ENCODE data around the gene KDM3B. TPM values are rescaled to one million over a fixed set of nuclear protein-coding genes. Genes with fewer than 3 reads are reported as not detected.

Gene KDM3B
- total and polyA plus RNA-seq, 2 of the 8 experiments (the other 6 are each of a cell fraction or from before 2014, with no cell fraction given) = 27.1 to 78.1 TPM

DNA sequence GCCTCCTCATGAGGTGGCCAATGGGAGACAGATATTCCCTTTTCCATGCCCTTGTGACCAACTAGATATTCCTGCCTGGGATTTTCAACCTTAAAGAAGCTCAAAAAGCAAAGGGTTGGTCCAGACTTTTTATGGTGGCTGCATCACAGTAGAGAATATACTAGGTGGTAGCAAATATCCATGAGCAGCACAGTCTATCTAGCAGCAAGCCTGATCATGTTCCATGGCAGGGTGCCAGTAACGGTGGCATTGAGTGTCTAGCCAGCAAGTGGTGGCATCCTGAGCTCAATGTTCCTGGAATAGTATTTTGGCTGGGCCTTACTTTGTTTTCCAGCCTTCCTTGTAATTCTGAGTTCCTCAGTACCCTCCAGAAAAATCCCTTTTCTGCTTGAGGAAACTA is 46.7 kb upstream of the KDM3B start:
- Histone ChIP-seq H3K9ac (replicated peaks in 1 of 4; ENCODE audit: extremely low read depth in 1 of 4, low read depth in 3 of 4, low read length in 3 of 4) (no peak overlapping the region), H3K4me3 (ENCODE audit: extremely low read depth in 1 of 4, insufficient read depth in 2 of 4, low read depth in 3 of 4, low read length in 4 of 4) (no peak overlapping the region), H2AFZ (ENCODE audit: low read length) (no peak overlapping the region), H3K4me1 (replicated peaks in 1 of 4; ENCODE audit: control insufficient read depth in 3 of 4, insufficient read depth in 4 of 4, low read length in 3 of 4) (no peaks in the 10 kb centered on the region), H2BK120ac (replicated peaks; ENCODE audit: low read depth, low read length) (no peak overlapping the region), H3K14ac (ENCODE audit: insufficient read length) (no peak overlapping the region), H3K79me1 (ENCODE audit: low read depth, low read length) (no peaks in the 10 kb centered on the region), H3K4me2 (ENCODE audit: insufficient read depth in 1 of 2, low read depth in 2 of 2, low read length in 2 of 2) (no peak overlapping the region), H3K27me3 (replicated peaks in 1 of 4; ENCODE audit: control insufficient read depth in 3 of 4, extremely low read depth in 1 of 4, insufficient read depth in 3 of 4, low read length in 3 of 4) (no peaks in the 10 kb centered on the region), H3K23me2 (ENCODE audit: low read depth, low read length) (no peaks in the 10 kb centered on the region), H2BK12ac (ENCODE audit: low read depth, low read length) (no peak overlapping the region), H2BK20ac (ENCODE audit: low read length) (no peak overlapping the region), H3K36me3 (ENCODE audit: control insufficient read depth in 2 of 4, insufficient read depth in 4 of 4, low read length in 3 of 4) (no peaks in the 10 kb centered on the region; a peak in 1 of 8 replicates), H2AK5ac (ENCODE audit: low read depth, low read length) (no peak overlapping the region), H2BK5ac (ENCODE audit: low read depth, low read length) (no peak overlapping the region; the same call in 1 of the 2 replicates), H3K27ac (ENCODE audit: low read depth, low read length) (no peak overlapping the region), H4K8ac (ENCODE audit: extremely low read depth, insufficient read depth, low read length) (no peak overlapping the region), H4K91ac (replicated peaks; ENCODE audit: insufficient read length, low read length) (no peak overlapping the region), H4K5ac (ENCODE audit: insufficient read length, low read depth, low read length) (no peak overlapping the region), H3K56ac (replicated peaks; ENCODE audit: insufficient read length, low read depth, low read length) (no peak overlapping the region), H3K79me2 (ENCODE audit: control insufficient read depth in 1 of 2, insufficient read depth in 2 of 2, low read length in 2 of 2) (no peaks in the 10 kb centered on the region), H4K20me1 (replicated peaks in 1 of 2; ENCODE audit: control insufficient read depth in 1 of 2, insufficient read depth in 2 of 2, low read length in 2 of 2) (no peaks in the 10 kb centered on the region), H3K23ac (ENCODE audit: insufficient read length) (no peak overlapping the region), H3K4ac (replicated peaks; ENCODE audit: insufficient read length, low read depth, low read length) (no peak overlapping the region), H2BK15ac (ENCODE audit: low read length) (no peak overlapping the region), H3K18ac (ENCODE audit: extremely low read depth, low read length) (no peak overlapping the region), H3K9me3 (ENCODE audit: insufficient read depth in 2 of 2, low read depth in 1 of 2, low read length in 1 of 2) (no peaks in the 10 kb centered on the region)
- POLR2A ChIA-PET (ENCODE audit: partially characterized antibody) = interaction anchor here (1.3 to 2.0 kb wide), 3 partner anchors 14 to 47 kb away, joined by 4 to 7 read pairs (median 4); partner anchors contain the start of genes FAM53C and KDM3B
- DNase-seq (ENCODE audit: low read depth in 1 of 2, low spot score in 2 of 2) (no peak), FAIRE-seq (no peak)
- WGBS, 2 experiments (ENCODE audit: extremely low coverage in 1 of 2, insufficient coverage in 1 of 2, insufficient read length in 1 of 2, insufficient replicate concordance in 2 of 2, low coverage in 1 of 2, low lambda C conversion rate in 2 of 2, missing lambda C conversion rate in 1 of 2) = 100% methylated on average over 1 of the region's 1 CpG; no CpG with 5 or more reads in 1 of the 2 experiments
- CTCF ChIA-PET (ENCODE audit: partially characterized antibody) = interaction anchor here (1.1 to 2.4 kb wide), 4 partner anchors 23 to 110 kb away, joined by 3 to 7 read pairs (median 4); partner anchors contain the start of gene KDM3B
- no peak for TF ChIP-seq SRF (IDR thresholded peaks at IDR 0.05; ENCODE audit: low read depth, low read length)
- no peak for TF ChIP-seq SUZ12 (IDR thresholded peaks at IDR 0.05; ENCODE audit: low read length)
- no peak for TF ChIP-seq KDM4A (IDR thresholded peaks at IDR 0.05; ENCODE audit: low read depth, low read length, severe bottlenecking)
- no peak for TF ChIP-seq CEBPB (IDR thresholded peaks at IDR 0.05; ENCODE audit: low read depth, low read length)
- no peak for TF ChIP-seq MAFK (IDR thresholded peaks at IDR 0.05; ENCODE audit: low read depth, low read length)
- no peak for TF ChIP-seq CTBP2 (IDR thresholded peaks at IDR 0.05; ENCODE audit: borderline replicate concordance, insufficient read depth, insufficient read length, low read length)
- TF ChIP-seq SIX5 (IDR thresholded peaks at IDR 0.05; ENCODE audit: low read depth, low read length) = no peak
- no peak for TF ChIP-seq POLR2A (IDR thresholded peaks at IDR 0.05; ENCODE audit: control extremely low read depth in 1 of 2, low read depth in 2 of 2, low read length in 2 of 2)
- no peak for TF ChIP-seq JUND (IDR thresholded peaks at IDR 0.05; ENCODE audit: low read length)

Data from H1 (cell line).